Peyer's patch (tissue), 4 donors: ENCODE data around the gene CCDC188. TPM values are rescaled to one million over a fixed set of nuclear protein-coding genes. Genes with fewer than 3 reads are reported as not detected.

ENCODE experiments used
- DNase-seq, 3 donors: peaks; one replicate each; pipeline ENCODE4 v3.0.0-alpha.2; 2017 to 2019
- H3K27ac ChIP-seq, 4 donors: fragments of 200-600 bp; sonication (generic); one replicate each; pipeline ENCODE4 v1.5.1; 2016 to 2019
- H3K27me3 ChIP-seq, 2 donors: fragments of 200-600 bp; sonication (generic); one replicate each; pipeline ENCODE4 v1.5.1; 2019
- H3K36me3 ChIP-seq, 3 donors: fragments of 200-600 bp; sonication (generic); one replicate each; pipeline ENCODE4 v1.5.1; 2016 to 2019
- H3K4me1 ChIP-seq, 4 donors: fragments of 200-600 bp; sonication (generic); one replicate each; pipeline ENCODE4 v1.5.1; 2016 to 2019
- H3K4me3 ChIP-seq, 4 donors: fragments of 200-600 bp; sonication (generic); 1 replicate in 3 of 4; 2 replicates in 1 of 4; pipeline ENCODE4 v1.5.1; 2016 to 2019; ENCODE audit warnings: mild to moderate bottlenecking in 1 of 4
- H3K9me3 ChIP-seq, 4 donors: fragments of 200-600 bp; sonication (generic); one replicate each; pipeline ENCODE4 v1.5.1; 2016 to 2019; ENCODE audit warnings: mild to moderate bottlenecking in 1 of 4
- POLR2A ChIP-seq, 2 donors: fragments of 450-650 bp; IDR thresholded peaks; one replicate each; pipeline ENCODE4 v1.5.1; 2017; ENCODE audit warnings: antibody characterized with exemption in 2 of 2, mild to moderate bottlenecking in 2 of 2, moderate library complexity in 2 of 2
- total RNA-seq, 4 donors: library from RNA; depleted of rRNA; stranded (reverse); fragments of >200 nt; gene quantifications; one replicate each; pipeline ENCODE4 v1.1.0, GENCODE V29; 2016
- TF ChIP-seq, protein P1 (sequence below), 6 experiments: fragments of 450-650 bp in 4 of 6; fragments of 200-600 bp in 2 of 6; sonication (generic) in 1 of 6; IDR thresholded peaks; one replicate each; pipeline ENCODE4 v1.5.1; 2017 to 2019; ENCODE audit warnings: antibody characterized with exemption in 6 of 6, mild to moderate bottlenecking in 3 of 6, moderate library complexity in 1 of 6

The CCDC188 gene
- total RNA-seq = 1 to 10 TPM in 1 of 4 donors, not detected in 3; 6.6 TPM

DNA sequence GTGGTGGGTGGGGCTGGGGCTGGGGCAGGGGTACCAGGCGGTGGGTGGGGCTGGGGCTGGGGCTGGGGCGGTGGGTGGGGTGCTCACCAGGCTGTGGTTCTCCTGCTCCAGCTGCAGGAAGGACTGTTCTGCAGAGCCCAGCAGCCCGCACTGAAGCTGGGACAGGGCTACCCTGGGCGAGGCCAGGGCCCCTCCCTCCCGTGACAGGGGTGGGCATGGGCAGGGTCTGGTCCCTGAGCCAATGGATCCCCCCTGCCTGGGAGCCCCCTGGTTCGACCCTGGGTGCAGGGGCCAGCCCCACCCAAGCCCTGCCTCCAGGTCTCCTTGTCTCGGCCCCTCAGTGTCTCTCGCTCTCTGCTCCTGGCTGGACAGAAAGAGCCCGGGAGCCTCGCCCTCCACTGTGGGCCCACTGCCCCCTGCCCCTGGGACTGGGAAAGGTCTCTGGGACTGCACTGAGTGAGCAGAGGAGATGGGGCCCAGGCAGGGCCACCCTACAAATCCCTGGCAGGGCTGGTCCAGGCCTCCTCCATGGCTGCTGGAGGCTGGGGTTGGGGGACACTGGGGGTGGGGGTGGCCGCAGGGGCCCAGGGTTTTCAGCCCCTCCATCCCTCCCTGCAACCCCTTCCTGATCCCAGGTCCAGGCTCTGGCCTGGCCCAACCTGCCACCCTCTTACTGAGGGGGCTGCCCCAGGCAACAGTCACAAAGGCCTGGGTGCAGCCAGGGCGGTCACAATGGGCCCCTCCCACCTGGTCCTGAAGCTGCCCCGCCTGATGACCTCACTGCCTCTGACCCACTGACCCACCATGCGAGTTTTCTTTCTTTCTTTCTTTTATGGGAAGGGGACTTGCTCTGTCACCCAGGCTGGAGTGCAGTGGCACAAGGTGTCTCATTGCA lies at the start of gene CCDC188:
CCDC188 (minus strand) TSS at position 675 of the 895 bp plus-strand sequence; CDS start at position 606, 69 bp downstream.
- Histone ChIP-seq H3K4me1 (no peaks in the 10 kb centered on the region), H3K27me3 (no peaks in the 10 kb centered on the region), H3K9me3 (no peaks in the 10 kb centered on the region), H3K27ac (no peak within 1 kb of the TSS), H3K36me3 (no peaks in the 10 kb centered on the region), H3K4me3 (no peak within 1 kb of the TSS)
- TF ChIP-seq, protein P1, sequence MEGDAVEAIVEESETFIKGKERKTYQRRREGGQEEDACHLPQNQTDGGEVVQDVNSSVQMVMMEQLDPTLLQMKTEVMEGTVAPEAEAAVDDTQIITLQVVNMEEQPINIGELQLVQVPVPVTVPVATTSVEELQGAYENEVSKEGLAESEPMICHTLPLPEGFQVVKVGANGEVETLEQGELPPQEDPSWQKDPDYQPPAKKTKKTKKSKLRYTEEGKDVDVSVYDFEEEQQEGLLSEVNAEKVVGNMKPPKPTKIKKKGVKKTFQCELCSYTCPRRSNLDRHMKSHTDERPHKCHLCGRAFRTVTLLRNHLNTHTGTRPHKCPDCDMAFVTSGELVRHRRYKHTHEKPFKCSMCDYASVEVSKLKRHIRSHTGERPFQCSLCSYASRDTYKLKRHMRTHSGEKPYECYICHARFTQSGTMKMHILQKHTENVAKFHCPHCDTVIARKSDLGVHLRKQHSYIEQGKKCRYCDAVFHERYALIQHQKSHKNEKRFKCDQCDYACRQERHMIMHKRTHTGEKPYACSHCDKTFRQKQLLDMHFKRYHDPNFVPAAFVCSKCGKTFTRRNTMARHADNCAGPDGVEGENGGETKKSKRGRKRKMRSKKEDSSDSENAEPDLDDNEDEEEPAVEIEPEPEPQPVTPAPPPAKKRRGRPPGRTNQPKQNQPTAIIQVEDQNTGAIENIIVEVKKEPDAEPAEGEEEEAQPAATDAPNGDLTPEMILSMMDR (IDR thresholded peaks at IDR 0.05) = no peak
- no peak for TF ChIP-seq POLR2A (IDR thresholded peaks at IDR 0.05)
- DNase-seq = no peak

DNA sequence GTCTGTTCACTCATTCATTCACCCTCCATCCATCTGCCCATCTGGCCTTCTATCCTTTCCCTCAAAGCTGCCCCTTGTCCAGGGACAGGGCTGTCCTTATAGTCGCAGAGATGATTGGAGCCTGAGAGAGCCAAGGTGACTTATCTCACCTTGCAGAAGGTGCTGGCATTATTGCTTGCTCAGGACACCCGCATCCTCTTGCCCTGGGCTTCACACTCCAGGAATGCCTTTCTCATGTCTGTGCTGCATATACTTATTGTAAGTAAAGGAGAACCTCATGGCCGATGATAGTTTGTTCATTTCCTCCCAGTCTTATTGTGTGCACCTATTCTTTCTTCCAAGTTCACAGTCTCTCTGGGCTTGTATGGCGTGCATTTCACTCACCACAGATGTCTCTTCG lies 49.1 kb upstream of the CCDC188 start:
- H3K4me1 ChIP-seq = peaks cover 0 to 24% (median 3%) of the 10 kb centered on the region in 4 donors
- H3K36me3 ChIP-seq = no peaks in the 10 kb centered on the region
- H3K9me3 ChIP-seq = no peaks in the 10 kb centered on the region
- no peak for DNase-seq
- no peaks in the 10 kb centered on the region for H3K27me3 ChIP-seq
- TF ChIP-seq POLR2A (IDR thresholded peaks at IDR 0.05) = no peak
- TF ChIP-seq, protein P1 (IDR thresholded peaks at IDR 0.05) = no peak
- H3K27ac ChIP-seq = no peak overlapping the region
- H3K4me3 ChIP-seq = no peak overlapping the region

DNA sequence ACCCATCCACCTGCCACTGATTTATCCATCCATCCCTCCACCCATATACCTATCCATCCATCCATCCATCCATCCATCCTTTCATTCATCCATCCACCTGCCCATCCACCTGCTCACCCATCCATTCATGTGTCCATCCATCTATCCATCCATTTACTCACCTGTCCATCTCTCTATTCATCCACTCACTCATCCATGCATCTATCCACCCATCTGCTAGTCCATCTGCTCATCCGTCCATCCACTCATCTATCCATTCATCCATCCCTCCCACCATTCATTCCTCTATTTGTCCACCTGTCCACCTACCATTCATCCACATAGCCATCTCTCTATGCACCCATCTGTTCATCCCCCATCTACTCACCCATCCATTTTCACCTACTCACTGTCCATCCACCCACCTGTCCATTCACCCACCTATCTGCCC lies 48.6 kb upstream of the CCDC188 start:
- TF ChIP-seq, protein P1 (IDR thresholded peaks at IDR 0.05) = no peak
- no peak for TF ChIP-seq POLR2A (IDR thresholded peaks at IDR 0.05)
- no peaks in the 10 kb centered on the region for H3K27me3 ChIP-seq
- H3K4me1 ChIP-seq = peaks cover 0 to 20% (median 1%) of the 10 kb centered on the region in 4 donors
- no peak for DNase-seq
- H3K4me3 ChIP-seq = no peak overlapping the region
- no peaks in the 10 kb centered on the region for H3K9me3 ChIP-seq
- H3K36me3 ChIP-seq = no peaks in the 10 kb centered on the region
- no peak overlapping the region for H3K27ac ChIP-seq

DNA sequence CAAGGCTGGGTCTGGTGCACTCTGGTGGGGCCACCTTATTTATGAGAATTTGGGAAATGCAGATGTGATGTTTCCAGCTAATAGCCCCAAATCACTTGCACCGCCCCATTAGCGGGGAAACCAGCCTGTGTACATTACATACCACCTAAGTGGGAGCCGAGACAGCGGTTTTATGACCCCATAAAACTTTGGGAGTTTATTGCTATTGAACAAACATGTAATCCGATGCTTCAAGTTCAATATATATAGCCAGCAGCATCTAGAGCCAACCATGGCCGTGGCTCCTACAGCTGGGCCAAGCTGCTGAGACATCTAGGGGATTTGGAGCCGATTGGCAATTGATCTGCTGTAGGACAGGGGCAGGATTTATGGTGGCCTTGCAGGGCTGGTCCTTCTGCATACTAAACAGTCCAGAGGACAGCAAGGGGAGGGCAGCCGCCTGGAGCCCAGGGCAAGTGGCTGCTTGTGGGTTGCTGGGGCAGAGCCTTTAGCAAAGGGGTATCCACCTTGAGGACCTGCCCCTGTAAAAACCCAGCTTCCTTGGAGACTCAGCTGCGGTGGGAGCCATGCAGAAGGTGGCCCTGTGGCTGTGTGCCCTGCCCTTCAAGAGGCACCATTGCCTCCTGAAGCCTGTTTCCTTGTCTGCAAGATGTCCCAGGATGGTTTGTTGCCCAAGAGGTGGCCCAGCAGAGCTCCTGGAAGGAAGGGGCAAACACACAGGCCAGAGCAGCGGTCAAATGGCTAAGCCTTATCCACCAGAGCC lies 47.9 kb upstream of the CCDC188 start:
- DNase-seq = no peak
- H3K4me1 ChIP-seq = peaks cover 0 to 13% (median 0%) of the 10 kb centered on the region in 4 donors
- H3K27ac ChIP-seq = no peak overlapping the region
- no peaks in the 10 kb centered on the region for H3K9me3 ChIP-seq
- H3K4me3 ChIP-seq = no peak overlapping the region
- H3K36me3 ChIP-seq = no peaks in the 10 kb centered on the region
- no peaks in the 10 kb centered on the region for H3K27me3 ChIP-seq
- TF ChIP-seq, protein P1 (IDR thresholded peaks at IDR 0.05) = no peak
- no peak for TF ChIP-seq POLR2A (IDR thresholded peaks at IDR 0.05)

DNA sequence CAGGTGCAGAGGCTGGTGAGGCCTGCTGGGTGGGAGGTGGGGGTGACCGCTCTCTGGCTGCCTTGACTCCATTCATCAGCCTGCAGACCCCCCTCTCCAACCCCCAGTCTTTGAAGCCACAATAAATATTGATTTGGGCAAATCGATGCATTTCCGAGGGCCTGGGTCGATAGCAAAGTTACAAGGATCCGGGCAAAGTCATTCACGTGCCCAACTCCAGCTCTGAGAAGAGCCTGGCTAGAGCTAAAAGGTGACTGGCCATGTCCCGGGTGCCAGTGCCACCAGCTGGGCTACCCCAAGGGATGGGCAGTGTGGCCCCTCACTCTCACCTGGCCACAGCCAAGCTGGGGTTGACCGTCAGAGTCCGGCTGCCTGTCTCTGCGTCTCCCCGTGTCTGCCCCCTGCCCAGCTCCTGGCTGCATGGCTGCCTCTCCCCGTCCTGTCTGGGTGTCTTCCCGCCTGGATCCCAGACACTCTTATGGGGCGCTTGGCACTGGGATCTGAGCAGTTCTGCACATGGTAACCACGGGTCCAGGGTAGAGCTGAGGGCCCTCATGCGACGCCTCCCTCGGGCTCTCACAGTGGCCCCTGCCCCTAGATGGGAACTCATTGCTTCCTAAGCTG lies 46.7 kb upstream of the CCDC188 start:
- H3K4me3 ChIP-seq = no peak overlapping the region
- peaks cover 0 to 2% (median 0%) of the 10 kb centered on the region in 4 donors for H3K4me1 ChIP-seq
- no peak overlapping the region for H3K27ac ChIP-seq
- no peaks in the 10 kb centered on the region for H3K36me3 ChIP-seq
- TF ChIP-seq POLR2A (IDR thresholded peaks at IDR 0.05) = no peak
- TF ChIP-seq, protein P1 (IDR thresholded peaks at IDR 0.05) = no peak
- H3K27me3 ChIP-seq = no peaks in the 10 kb centered on the region
- no peaks in the 10 kb centered on the region for H3K9me3 ChIP-seq
- DNase-seq = no peak
